ENCODE measurements around the gene CRTC1.

DNA sequence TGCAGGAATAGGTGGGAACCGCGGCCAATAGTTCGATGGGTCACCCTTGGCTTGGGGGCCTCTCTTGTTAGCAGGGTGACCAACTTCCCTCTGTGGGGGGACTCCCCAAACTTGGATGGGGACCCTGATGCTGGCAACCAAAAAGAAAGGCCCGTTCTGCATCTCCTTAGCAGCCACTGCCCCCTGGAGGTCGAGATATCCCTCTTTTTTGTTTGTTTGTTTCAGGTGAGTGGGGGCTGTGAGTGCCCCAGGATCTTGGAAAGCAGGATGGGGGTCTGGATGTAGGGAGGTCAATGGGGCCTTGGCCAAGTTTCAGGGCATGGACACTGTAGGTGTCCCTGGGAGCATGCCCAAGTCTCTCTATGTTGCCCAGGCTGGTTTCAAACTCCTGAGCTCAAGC, 7.7 kb upstream of the CRTC1 start:
- TF ChIP-seq CTCF (IDR thresholded peaks at IDR 0.05) = peak in 2 of 6 experiments; percentile 12 to 44
- TF ChIP-seq POLR2A (IDR thresholded peaks at IDR 0.05) = no peak
